GM18508 (cell line): ENCODE measurements around the gene ANO2.

Experiments
- ATAC-seq: cut with Tn5 transposase; IDR thresholded peaks from one replicate; pipeline ENCODE4 v1.9.1; 2021; ENCODE audit warnings: moderate number of reproducible peaks; ENCODE audit not compliant: insufficient read depth, unreplicated experiment

Gene ANO2

DNA sequence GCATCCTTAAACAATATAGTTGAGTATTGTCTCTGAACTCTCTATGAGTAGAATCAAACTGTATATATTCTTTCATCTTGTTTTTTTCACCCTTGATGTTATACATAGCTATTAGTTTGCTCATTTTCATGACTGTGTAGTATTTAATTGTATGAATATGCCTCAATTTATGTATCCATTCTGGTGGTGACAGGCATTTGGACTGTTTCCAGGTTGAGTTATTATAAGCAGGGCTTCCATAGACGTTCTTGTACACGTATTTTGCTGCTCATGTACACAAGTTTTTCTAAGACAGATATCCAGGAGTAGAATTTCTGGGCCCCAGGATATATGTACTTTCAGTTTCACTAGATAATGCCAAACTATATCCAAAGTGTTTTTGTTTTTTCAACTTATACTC, 301.8 kb downstream of the ANO2 start:
- ATAC-seq, result no peak

GRCh38 chr12:5637698-5638097, 307.4 kb downstream of the ANO2 start:
- ATAC-seq, result no peak

DNA sequence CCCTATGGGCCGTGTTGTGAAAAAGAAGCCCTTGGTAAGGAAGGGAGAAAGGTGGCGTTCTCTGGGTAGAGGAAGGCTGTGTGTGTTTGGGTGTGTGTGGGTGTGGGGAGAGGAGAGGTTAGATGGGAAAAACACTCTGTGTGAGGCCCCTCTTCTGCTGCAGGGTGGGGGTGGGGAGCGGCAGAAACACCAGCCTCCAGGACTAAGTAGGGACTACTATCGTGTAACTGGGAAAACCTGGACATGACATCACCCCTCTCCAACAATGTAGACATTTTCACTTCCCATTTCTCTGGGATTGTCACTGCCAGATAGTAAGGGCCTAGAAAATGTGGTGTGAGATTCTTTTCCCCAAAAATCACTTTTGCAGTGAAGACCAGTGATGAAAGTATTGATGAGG, 308.2 kb downstream of the ANO2 start:
- no peak for ATAC-seq

DNA sequence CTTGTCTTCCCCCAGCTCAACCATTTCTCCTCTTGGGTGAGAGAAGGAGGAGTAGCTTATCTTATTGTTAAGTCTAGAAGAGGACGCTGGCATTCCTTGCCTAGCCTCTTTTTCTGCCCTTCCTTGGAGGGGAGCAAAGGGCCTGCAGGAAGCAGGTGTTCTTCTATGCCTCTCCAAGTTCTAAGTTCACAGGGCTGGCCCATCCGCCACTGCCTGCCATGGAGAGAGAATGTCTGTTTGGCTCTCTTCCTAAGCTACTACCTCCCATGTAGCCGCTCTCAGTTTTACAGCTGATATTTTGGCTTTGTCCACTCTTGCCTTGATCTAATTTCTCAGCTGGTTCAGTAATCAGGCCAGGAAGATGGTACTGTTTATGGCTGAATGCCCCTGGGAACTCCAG, 312.0 kb downstream of the ANO2 start:
- ATAC-seq, result no peak

GRCh38 chr12:5632453-5632852, 312.6 kb downstream of the ANO2 start:
- ATAC-seq, result no peak

DNA sequence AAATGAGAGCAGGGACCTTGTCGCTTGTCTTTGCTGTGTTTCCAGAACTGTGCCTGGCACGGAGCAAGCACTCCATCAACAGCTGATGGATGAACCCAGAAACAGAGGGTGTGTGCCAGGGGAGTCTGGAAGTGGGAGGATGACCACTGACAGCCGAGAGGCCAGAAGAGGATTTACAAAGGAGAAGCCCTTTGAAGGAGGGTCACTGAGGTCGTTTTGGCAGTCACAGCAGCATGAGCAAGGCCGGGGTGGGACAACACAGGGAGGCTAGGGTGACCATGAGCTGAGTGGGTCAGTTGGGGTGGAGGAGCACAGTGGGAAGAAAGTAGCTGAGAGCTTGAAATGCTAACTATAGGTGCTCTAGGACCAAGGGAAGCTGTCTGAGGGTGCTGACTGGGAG, 313.6 kb downstream of the ANO2 start:
- ATAC-seq, result no peak

DNA sequence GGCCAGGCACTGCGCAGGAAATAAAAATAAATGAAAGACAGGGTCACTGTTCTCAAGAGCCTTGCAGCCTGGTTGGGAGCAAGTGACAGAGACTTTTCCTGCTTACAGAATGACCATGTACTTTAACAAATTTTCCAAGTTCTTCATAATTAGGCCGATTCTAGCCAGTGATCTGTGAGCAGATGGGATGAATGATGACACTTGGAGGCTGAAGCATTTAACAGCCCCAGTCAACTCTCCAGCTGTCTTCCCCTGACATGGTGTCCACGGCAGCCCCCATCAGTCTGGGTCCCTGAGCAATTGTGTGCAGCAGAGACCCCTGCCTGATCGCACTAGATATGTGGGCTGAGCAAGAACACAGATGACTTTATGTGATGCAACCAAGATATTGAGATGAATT, 314.3 kb downstream of the ANO2 start:
- no peak for ATAC-seq

- ATAC-seq, result no peak
Observed at GRCh38 chr12:5628501-5628900, 316.6 kb downstream of the ANO2 start.

DNA sequence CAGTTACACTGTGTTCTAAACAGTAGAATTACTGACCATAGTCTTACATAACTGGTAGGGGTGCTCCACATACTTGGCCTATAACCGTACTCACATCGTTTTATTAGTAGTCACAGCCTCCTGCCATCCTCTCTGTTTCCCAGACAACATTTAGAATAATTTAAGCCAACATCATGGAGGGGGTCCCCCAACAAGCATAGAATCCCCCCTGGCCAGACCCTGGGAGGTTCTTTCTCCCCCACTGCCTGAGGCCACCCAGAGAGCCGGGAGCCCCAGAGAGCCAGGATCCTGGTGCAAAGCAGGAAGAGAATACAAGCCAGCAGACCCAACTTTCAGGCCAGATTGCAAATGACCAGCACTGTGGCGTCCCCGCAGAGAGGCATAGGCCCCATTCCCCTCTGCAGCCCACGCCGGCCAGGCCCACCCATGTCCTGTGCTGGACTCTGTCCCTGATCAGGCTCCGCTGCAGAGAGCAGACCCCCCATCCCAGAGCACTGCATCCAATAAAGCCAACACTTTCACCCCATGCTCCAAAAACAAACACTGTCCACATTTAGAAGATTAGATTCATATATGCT, 317.9 kb downstream of the ANO2 start:
- no peak for ATAC-seq

GRCh38 chr12:5626151-5626550, 318.9 kb downstream of the ANO2 start:
- no peak for ATAC-seq

GRCh38 chr12:5624486-5625272, 320.4 kb downstream of the ANO2 start:
- no peak for ATAC-seq

DNA sequence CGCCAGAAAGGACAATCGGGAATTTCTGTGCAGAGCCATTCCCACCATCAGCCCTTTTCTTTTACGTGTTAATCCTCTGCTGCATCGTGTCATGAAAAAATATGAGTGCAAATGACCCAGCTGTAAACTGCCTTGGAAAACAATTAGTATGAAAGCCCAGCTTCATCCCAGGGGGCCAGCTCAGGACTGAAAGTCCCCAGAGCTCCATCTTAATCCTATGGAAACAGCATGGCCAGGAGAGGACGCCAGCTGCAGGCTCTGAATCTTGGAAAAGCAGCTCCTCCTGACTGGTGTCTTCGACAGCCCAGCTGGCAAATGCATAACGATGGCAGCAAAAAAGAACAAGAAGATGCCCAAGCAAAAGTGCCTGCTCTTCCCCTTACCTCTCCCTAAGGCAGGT, 321.6 kb downstream of the ANO2 start:
- ATAC-seq, result no peak

- ATAC-seq, result no peak
Observed at GRCh38 chr12:5622280-5622679, 322.8 kb downstream of the ANO2 start.

GRCh38 chr12:5621329-5621728, 323.7 kb downstream of the ANO2 start:
- ATAC-seq, result no peak

DNA sequence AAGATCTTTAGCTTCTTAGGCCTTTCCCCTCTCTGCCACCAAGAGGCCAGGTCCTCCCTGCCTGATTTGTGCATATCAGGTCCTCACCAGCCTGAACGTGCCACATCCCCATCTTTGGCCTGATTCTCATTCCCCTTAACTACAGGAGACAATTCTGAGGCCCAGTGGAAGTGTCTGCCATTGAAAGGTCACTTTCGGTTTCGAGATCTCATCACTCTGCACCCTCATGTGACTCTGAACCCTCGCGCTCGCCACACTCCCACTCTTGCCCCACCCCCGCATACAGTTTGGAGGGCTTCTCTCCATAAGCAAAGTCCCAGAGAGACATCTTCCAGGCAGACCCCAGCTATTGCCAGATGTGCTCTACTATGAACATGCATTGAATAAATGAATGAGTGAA, 324.2 kb downstream of the ANO2 start:
- ATAC-seq, result no peak

- ATAC-seq, result no peak
Observed at GRCh38 chr12:5619628-5620027, 325.4 kb downstream of the ANO2 start.

GRCh38 chr12:5616854-5617253, 328.2 kb downstream of the ANO2 start:
- ATAC-seq, result no peak

- no peak for ATAC-seq
Observed at GRCh38 chr12:5615760-5616159, 329.3 kb downstream of the ANO2 start.

DNA sequence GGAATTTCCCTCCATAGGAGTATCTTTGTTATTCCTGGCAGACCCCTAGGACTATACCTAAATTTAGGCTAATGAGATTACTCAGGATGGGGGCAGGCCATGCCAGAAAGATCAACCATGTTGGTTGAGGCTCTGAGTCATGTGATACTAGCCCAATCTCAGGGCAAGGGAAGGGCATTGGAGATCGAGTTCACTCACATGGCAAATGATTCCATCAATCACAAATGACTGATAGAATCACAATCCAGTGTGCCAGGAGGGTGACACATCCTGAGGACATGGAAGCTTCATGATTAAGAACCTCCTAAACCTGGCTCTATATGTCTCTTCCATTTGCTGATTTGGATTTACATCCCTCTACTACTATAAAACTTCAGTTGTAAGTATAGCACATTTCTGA, 330.8 kb downstream of the ANO2 start:
- no peak for ATAC-seq

DNA sequence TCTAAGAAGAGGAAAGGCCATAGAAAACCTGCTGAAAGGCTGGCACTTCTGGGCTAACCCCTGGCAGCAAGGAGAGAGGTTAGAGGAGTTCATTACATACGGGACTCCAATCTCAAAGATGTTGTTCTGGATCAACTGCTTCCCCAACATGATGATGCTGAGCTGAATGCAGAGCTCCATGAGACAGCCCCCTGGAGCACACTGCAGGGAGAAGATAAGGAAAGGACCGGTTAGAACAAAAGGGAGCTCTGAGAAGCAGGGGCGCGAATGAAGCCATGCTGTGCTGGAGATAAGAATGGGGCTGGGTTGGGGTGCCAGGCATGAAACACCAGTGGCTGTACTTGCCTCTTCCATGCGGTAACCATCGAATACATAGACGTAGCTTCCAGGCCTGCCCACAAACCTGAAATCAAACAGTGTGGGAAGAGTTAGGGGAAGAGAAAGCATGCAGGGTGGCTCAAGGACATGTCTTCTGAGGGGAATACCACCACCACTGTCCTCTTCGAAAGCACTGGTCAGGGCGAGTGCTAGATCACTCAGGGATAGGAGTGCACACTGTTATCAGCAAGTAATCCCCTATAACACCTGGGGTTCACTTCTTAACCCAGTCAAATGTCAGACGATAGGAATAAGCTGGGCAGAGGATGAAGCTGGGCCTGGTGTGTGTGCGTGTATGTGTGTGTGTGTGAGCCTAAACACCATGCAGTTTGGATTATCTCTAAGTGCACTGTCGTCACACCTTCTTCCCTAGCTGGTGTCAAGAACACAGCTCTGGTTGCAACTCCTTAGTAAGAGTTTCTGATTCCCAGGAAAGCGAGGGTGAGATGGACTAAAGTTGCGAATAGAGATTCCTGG, 332.3 kb downstream of the ANO2 start:
- no peak for ATAC-seq

- ATAC-seq, result no peak
Observed at GRCh38 chr12:5611162-5611561, 333.9 kb downstream of the ANO2 start.
